ENCODE results near the gene DUS2.

- TF ChIP-seq CTCF (IDR thresholded peaks at IDR 0.05) (no peak), POLR2A (IDR thresholded peaks at IDR 0.05) (no peak)
Measured at GRCh38 chr16:68117884-68118283, 94.8 kb downstream of the DUS2 start.
